Activated naive CD4-positive, alpha-beta T cell treated with anti-CD3 and anti-CD28 coated beads for 36 hours (primary cell): Measurements from ENCODE around the gene RPP40. TPM values are rescaled to one million over a fixed set of nuclear protein-coding genes. Genes with fewer than 3 reads are reported as not detected.

Experiments used
- CTCF ChIA-PET: fragments of 350-600 bp; sonication (Branson Sonifier 250); formaldehyde crosslinking; loops from one replicate; lab custom pipeline; 2021; ENCODE audit warnings: antibody characterized with exemption; lab: Charles Lee
- DNase-seq: peaks from one replicate; pipeline ENCODE4 v3.0.0-alpha.2; 2020
- H3K27ac Mint-ChIP-seq: one replicate; pipeline ENCODE4 v1.8.0; 2021; ENCODE audit warnings: mild to moderate bottlenecking, mixed read lengths
- H3K27me3 Mint-ChIP-seq: one replicate; pipeline ENCODE4 v1.8.0; 2021; ENCODE audit warnings: low read depth, mixed read lengths
- H3K36me3 Mint-ChIP-seq: one replicate; pipeline ENCODE4 v1.8.0; 2021; ENCODE audit warnings: low read depth, mixed read lengths
- H3K4me1 Mint-ChIP-seq: one replicate; pipeline ENCODE4 v1.8.0; 2021; ENCODE audit warnings: low read depth, mixed read lengths
- H3K4me3 Mint-ChIP-seq: one replicate; pipeline ENCODE4 v1.8.0; 2021; ENCODE audit warnings: mild to moderate bottlenecking, moderate library complexity, mixed read lengths
- H3K9me3 Mint-ChIP-seq: one replicate; pipeline ENCODE4 v1.8.0; 2021; ENCODE audit warnings: mixed read lengths
- intact Hi-C: fragments of 100-400 bp; cut with micrococcal nuclease; formaldehyde crosslinking; loops from one replicate; pipeline ENCODE4 v1.15.1; 2023
- total RNA-seq, 2 experiments: library from RNA; stranded (reverse); gene quantifications; one replicate each; pipeline ENCODE4 v1.2.3, GENCODE V29; 2021

RPP40 gene
- total RNA-seq, 2 experiments from 2014 or later, result 8.2 to 9.8 TPM

- H3K27ac Mint-ChIP-seq, result no peak overlapping the region
- H3K36me3 Mint-ChIP-seq, result no peaks in the 10 kb centered on the region
- DNase-seq, result no peak
- peaks cover 4% of the 10 kb centered on the region for H3K9me3 Mint-ChIP-seq
- no peak overlapping the region for H3K4me3 Mint-ChIP-seq
- H3K27me3 Mint-ChIP-seq, result peaks cover 4% of the 10 kb centered on the region
- CTCF ChIA-PET, result no interaction called here
- H3K4me1 Mint-ChIP-seq, result no peaks in the 10 kb centered on the region
- intact Hi-C loops, result no loop called here
Measured at GRCh38 chr6:4964675-4965561, 38.9 kb downstream of the RPP40 start.

DNA sequence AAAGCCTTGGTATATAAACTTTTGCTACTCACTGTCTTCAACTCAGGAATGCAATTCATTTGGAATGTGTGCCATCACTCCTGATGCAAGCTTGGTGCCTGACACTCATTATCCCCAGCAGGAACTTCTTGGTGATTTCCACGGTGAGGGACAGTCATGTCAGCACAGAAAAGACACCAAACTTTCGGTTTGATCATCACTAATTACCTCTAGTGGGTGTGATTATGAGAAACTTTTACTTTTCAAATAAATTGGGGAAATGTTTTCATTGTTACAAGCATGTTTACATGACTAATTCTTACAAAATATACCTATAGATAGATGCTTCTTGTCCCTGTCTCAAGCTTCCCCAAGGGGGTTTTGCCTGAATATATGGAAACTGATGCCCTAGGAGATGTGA is 40.9 kb downstream of the RPP40 start:
- no peak for DNase-seq
- Mint-ChIP-seq H3K9me3 (peaks cover 13% of the 10 kb centered on the region), H3K4me1 (no peaks in the 10 kb centered on the region), H3K4me3 (no peak overlapping the region), H3K27ac (no peak overlapping the region), H3K36me3 (no peaks in the 10 kb centered on the region), H3K27me3 (peaks cover 4% of the 10 kb centered on the region)
- intact Hi-C loops, result no loop called here
- CTCF ChIA-PET, result no interaction called here

DNA sequence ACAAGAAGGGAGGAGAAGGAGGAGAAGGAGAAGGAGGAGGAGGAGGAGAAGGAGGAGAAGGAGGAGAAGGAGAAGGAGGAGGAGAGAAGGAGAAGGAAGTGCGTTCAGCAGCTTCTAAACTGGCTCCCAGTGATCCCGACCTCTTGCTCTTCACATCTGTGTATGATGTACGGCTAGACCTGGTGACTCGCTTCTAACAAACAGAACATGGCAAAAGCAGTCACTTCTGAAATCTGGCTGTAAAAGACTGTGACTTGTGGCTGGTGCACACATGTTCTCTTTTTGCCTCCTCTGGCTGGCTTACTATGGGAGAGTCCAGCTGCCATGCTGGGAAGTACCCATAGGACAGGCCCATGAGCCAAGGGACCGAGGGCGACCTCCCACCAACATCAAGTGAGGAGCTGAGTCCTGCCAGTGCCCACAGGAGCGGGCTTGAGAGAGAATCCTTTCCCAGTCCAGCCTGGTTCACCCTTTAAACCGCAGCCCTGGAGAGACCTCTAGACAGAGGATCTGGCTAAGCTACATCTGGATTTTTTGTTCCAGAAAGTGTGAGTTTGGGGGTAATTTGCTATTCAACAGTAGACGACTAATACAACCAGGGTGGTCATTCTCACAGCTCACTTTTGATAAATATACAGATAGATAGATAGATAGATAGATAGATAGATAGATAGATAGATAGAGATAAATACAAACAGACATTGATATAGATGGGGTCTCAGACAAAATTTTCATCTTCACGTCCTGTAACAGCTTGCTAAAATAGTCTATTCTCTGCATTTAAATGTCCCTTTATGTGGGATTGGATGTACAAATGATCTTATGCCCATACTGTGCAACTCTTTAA is 42.3 kb downstream of the RPP40 start:
- peaks cover 3% of the 10 kb centered on the region for H3K36me3 Mint-ChIP-seq
- peaks cover 13% of the 10 kb centered on the region for H3K9me3 Mint-ChIP-seq
- intact Hi-C loops, result no loop called here
- H3K4me3 Mint-ChIP-seq, result no peak overlapping the region
- CTCF ChIA-PET, result interaction anchor here (0.6 kb wide), 1 partner anchor 102 kb away, joined by 3 read pairs; no protein-coding TSS in a partner anchor
- no peak overlapping the region for H3K27ac Mint-ChIP-seq
- peaks cover 4% of the 10 kb centered on the region for H3K27me3 Mint-ChIP-seq
- no peak for DNase-seq
- H3K4me1 Mint-ChIP-seq, result no peaks in the 10 kb centered on the region

DNA sequence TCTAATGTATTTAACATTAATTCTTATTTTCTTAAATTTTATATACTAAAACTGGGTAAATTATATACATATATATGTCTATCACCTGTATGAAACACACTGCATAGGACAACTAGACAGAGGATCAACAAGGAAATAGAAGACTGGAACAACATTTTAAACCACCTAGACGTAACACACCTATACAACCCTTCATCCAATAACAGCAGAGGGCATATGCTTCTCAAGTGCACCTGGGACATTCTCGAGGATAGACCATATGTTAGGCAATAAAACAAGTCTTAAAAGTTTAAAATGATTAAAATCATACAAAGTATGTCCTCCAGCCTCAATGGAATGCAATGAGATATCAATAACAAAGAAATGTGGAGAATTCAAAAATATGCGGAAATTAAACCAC is 45.2 kb downstream of the RPP40 start:
- Mint-ChIP-seq H3K4me1 (no peaks in the 10 kb centered on the region), H3K36me3 (peaks cover 10% of the 10 kb centered on the region), H3K4me3 (no peak overlapping the region), H3K27ac (no peak overlapping the region), H3K9me3 (peaks cover 13% of the 10 kb centered on the region), H3K27me3 (no peaks in the 10 kb centered on the region)
- no peak for DNase-seq
- intact Hi-C loops, result no loop called here
- CTCF ChIA-PET, result no interaction called here

- Mint-ChIP-seq H3K27me3 (no peaks in the 10 kb centered on the region), H3K4me1 (no peaks in the 10 kb centered on the region), H3K36me3 (peaks cover 14% of the 10 kb centered on the region), H3K27ac (no peak overlapping the region), H3K9me3 (peaks cover 13% of the 10 kb centered on the region), H3K4me3 (no peak overlapping the region)
- CTCF ChIA-PET, result no interaction called here
- no peak for DNase-seq
- intact Hi-C loops, result no loop called here
Measured at GRCh38 chr6:4957521-4958231, 46.2 kb downstream of the RPP40 start.

DNA sequence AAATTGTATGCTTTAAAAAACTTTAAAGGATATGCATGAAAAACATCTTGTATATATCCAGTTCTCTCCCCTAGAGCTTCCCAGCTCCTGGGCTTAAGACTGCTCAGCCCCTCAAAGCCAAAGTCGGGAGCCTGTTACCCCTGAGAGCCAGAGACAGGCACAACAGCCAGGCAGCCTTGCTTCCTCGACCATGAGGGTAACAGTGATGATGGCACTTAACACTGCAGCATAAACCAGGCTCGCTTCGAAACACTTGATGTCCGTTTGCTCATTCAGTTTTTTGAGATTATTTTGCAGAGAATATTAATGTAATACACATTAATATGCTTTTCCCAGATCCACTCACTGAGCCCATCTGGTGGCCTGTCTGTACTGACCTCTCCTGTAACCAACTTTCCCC is 47.2 kb downstream of the RPP40 start:
- CTCF ChIA-PET, result no interaction called here

DNA sequence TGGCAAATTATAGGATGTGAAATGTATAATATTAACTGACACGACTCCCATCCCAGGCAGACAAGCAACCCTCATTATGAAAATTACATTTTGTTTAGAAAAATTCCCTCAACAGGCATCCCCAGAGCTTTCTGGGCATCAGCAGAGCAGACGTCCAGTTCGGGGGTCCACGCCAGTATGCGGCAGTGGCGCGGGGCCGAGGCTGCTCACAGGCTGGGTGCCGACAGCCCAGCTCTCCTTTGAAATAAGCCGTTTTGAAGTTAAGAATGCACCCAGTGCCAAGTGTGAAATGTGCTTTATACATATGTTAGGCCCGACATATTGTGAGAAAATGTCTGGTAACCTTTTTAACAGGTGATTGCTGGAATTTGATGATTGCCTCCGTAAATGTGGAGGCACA is 50.4 kb downstream of the RPP40 start:
- no peak overlapping the region for H3K4me3 Mint-ChIP-seq
- intact Hi-C loops, result no loop called here
- CTCF ChIA-PET, result no interaction called here
- H3K27me3 Mint-ChIP-seq, result no peaks in the 10 kb centered on the region
- no peaks in the 10 kb centered on the region for H3K9me3 Mint-ChIP-seq
- peaks cover 37% of the 10 kb centered on the region for H3K36me3 Mint-ChIP-seq
- no peaks in the 10 kb centered on the region for H3K4me1 Mint-ChIP-seq
- H3K27ac Mint-ChIP-seq, result no peak overlapping the region
- DNase-seq, result no peak

More for the DNA sequence above, 47.2 kb downstream of the RPP40 start:
- intact Hi-C loops, result no loop called here
- H3K27ac Mint-ChIP-seq, result no peak overlapping the region
- H3K9me3 Mint-ChIP-seq, result peaks cover 13% of the 10 kb centered on the region
- no peaks in the 10 kb centered on the region for H3K27me3 Mint-ChIP-seq
- no peak for DNase-seq
- H3K4me1 Mint-ChIP-seq, result no peaks in the 10 kb centered on the region
- no peak overlapping the region for H3K4me3 Mint-ChIP-seq
- peaks cover 24% of the 10 kb centered on the region for H3K36me3 Mint-ChIP-seq

GRCh38 chr6:4950836-4951533 is 52.9 kb downstream of the RPP40 start:
- CTCF ChIA-PET, result no interaction called here
- Mint-ChIP-seq H3K36me3 (peaks cover 34% of the 10 kb centered on the region), H3K9me3 (no peaks in the 10 kb centered on the region), H3K27ac (no peak overlapping the region), H3K4me1 (no peaks in the 10 kb centered on the region), H3K27me3 (no peaks in the 10 kb centered on the region), H3K4me3 (no peak overlapping the region)
- DNase-seq, result no peak
- intact Hi-C loops, result no loop called here

- Mint-ChIP-seq H3K27ac (no peak overlapping the region), H3K4me3 (no peak overlapping the region), H3K27me3 (no peaks in the 10 kb centered on the region), H3K9me3 (no peaks in the 10 kb centered on the region), H3K36me3 (peaks cover 39% of the 10 kb centered on the region), H3K4me1 (no peaks in the 10 kb centered on the region)
- DNase-seq, result no peak
- CTCF ChIA-PET, result no interaction called here
- intact Hi-C loops, result no loop called here
Measured at GRCh38 chr6:4950076-4950475, 53.8 kb downstream of the RPP40 start.

- intact Hi-C loops, result no loop called here
- DNase-seq, result no peak
- Mint-ChIP-seq H3K4me1 (no peaks in the 10 kb centered on the region), H3K27ac (no peak overlapping the region), H3K36me3 (peaks cover 40% of the 10 kb centered on the region), H3K4me3 (no peak overlapping the region), H3K27me3 (no peaks in the 10 kb centered on the region), H3K9me3 (no peaks in the 10 kb centered on the region)
- CTCF ChIA-PET, result no interaction called here
Measured at GRCh38 chr6:4948781-4949450, 54.9 kb downstream of the RPP40 start.

- Mint-ChIP-seq H3K4me1 (peaks cover 6% of the 10 kb centered on the region), H3K36me3 (peaks cover 33% of the 10 kb centered on the region), H3K27ac (no peak overlapping the region), H3K4me3 (no peak overlapping the region), H3K9me3 (no peaks in the 10 kb centered on the region), H3K27me3 (no peaks in the 10 kb centered on the region)
- CTCF ChIA-PET, result no interaction called here
- intact Hi-C loops, result no loop called here
- DNase-seq, result no peak
Measured at GRCh38 chr6:4947716-4948115, 56.1 kb downstream of the RPP40 start.
